HCT116 (cell line): ENCODE measurements around the gene ALDH1L1.

Source experiments
- ATF3 ChIP-seq: IDR thresholded peaks from 2 replicates; pipeline ENCODE4 v1.6.1; 2012
- CEBPB ChIP-seq: IDR thresholded peaks from 2 replicates; pipeline ENCODE4 v1.6.1; 2012; ENCODE audit warnings: low read depth
- CTCF ChIP-seq, 3 experiments: fragments of 200-600 bp in 1 of 3; sonication (generic) in 1 of 3; IDR thresholded peaks in 2 of 3; conservative IDR thresholded peaks in 1 of 3; 2 replicates each; pipeline ENCODE4 v1.5.1; 2012 to 2017; ENCODE audit warnings: low read depth in 2 of 3, low read length in 2 of 3, antibody characterized with exemption in 1 of 3, borderline replicate concordance in 1 of 3, control low read depth in 1 of 3, mild to moderate bottlenecking in 1 of 3, mixed read lengths in 1 of 3, mixed run types in 1 of 3, moderate library complexity in 1 of 3; ENCODE audit not compliant: insufficient read depth in 1 of 3
- ELF1 ChIP-seq: IDR thresholded peaks from 2 replicates; pipeline ENCODE4 v1.6.1; 2012; ENCODE audit warnings: low read depth, borderline replicate concordance
- EZH2 ChIP-seq: fragments of 200-600 bp; sonication (generic); IDR thresholded peaks from 2 replicates; pipeline ENCODE4 v1.6.1; 2017; ENCODE audit warnings: antibody characterized with exemption, mixed run types
- EZH2phosphoT487 ChIP-seq: fragments of 200-600 bp; IDR thresholded peaks from 2 replicates; pipeline ENCODE4 v1.6.1; 2018; ENCODE audit warnings: antibody characterized with exemption, borderline replicate concordance
- FOSL1 ChIP-seq: IDR thresholded peaks from 2 replicates; pipeline ENCODE4 v1.6.1; 2012; ENCODE audit warnings: low read depth
- POLR2A ChIP-seq: IDR thresholded peaks from 2 replicates; pipeline ENCODE4 v1.7.0; 2011; ENCODE audit warnings: borderline replicate concordance; ENCODE audit not compliant: insufficient read depth, insufficient read length; ENCODE audit errors: extremely low read depth
- SIN3A ChIP-seq: IDR thresholded peaks from 2 replicates; pipeline ENCODE4 v1.6.1; 2012; ENCODE audit warnings: low read depth
- YY1 ChIP-seq: IDR thresholded peaks from 2 replicates; pipeline ENCODE4 v1.6.1; 2011; ENCODE audit warnings: low read length, low read depth, moderate library complexity, mild to moderate bottlenecking; ENCODE audit not compliant: insufficient replicate concordance; ENCODE audit errors: extremely low read depth

- TF ChIP-seq ELF1 (no peak), YY1 (no peak), CTCF (IDR thresholded peaks at IDR 0.05 in 2 of 3, conservative IDR thresholded peaks at IDR 0.05 in 1 of 3; ENCODE audit: borderline replicate concordance in 1 of 3, insufficient read depth in 1 of 3, low read depth in 2 of 3, low read length in 2 of 3) (peak; percentile 68 to 92 (median 79)), EZH2 (no peak), CEBPB (no peak), POLR2A (no peak), ATF3 (no peak), SIN3A (no peak), FOSL1 (no peak), EZH2phosphoT487 (no peak)
These were observed 46.0 kb downstream of the ALDH1L1 start for GRCh38 chr3:126134219-126134975.
